Measurements from ENCODE around the gene MAP4K4.
"Not testable (repeated sequence)": the region's sequence is repeated elsewhere in the genome, so short reads cannot be mapped to it uniquely, and the experiment has no call there.

The MAP4K4 gene

DNA sequence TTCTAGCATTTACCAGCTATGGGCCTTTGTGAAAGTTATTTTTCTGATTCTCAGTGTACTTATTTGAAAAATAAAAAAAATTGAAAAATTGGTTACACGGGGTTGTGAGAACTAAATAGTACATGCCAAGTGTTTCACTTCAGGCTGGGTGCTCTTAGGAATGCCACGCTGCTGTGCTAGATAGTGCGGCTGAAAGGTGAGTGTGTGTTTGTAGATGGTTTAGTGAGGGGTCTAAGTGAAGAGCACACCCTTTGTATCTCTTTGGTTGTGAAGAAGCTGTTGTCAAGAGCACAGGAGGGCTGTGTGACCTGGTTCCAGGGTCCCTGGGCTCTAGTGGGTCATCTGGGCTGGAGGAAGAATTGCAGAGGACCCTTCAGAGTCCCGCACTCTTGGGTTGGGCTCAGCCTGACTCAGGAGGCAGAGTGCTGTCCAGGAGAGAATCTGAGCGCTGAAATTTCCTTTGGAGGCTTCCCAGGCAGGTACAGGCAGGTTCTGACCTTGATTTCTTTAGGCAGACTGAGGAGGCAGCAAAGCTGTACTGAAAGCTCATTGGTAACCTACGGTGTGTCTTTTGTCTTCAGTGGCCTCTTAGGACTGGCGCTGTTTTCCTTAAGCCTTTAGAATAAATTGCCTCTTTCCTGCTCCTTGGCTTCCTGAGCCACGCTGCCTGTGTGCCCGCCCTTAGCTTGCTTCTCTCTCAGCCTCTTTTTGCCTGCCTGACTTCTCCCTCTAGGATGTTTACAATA is 44.4 kb downstream of the MAP4K4 start:
- DNase-seq (ENCODE audit: low read depth in 2 of 3, low spot score in 2 of 3), result no peak

DNA sequence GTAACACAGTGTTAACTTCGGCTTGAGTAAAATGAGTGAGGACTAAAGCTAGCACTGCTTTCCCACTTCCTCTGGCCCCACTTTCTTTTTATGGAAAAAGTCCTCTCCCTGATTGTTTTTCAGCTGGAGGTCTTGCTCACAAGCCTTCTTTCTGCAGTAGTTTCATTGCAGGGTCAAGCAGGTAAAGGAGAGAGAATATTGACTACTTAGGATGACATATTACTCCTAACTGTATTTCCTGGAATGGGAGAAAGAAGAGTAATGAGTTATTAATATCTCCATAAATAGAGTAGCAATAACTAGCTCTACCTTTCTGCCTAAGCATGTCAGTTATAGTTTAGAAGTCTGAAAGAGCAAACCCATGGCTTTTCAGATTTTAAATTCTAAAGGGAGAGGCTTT is 45.0 kb downstream of the MAP4K4 start:
- DNase-seq (ENCODE audit: low read depth in 2 of 3, low spot score in 2 of 3), result no peak

DNA sequence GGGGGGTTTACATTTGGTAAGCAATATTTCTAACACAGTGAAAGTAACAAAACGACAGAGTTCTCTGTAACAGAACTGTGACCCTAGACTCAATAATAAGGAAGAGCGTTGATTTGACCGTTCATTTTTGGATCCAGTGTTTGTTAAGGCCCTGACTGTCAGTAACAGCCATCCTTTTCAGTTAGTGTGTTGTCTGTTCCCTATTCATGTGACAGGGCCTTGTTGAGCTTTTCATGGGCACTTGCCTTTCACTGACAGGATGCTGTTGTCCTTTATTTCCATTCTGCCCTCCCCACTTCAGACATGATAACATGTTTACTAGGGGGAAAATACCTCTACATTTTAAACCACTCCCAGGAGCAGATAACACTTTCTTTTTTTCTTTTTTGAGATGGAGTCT is 45.8 kb downstream of the MAP4K4 start:
- no peak for DNase-seq (ENCODE audit: low read depth in 2 of 3, low spot score in 2 of 3)

DNA sequence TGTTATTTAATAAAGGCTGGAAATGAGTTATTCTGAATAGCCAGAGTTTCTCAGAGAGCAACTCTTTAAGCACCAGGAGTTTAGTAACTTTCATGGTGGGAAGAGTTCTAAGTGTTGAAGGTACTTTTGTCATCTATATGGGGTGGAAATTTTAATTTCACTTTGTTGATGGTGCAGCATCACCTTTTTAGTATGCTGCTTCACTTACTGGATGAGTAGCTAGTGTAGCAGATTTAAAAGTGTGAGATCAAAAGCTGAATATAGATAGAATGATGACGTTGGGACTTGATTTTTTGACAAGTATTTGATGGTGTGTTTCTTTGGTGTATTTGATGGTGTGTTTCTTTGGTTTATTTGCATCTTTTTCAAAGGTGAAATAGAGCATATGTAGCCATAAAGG is 47.3 kb downstream of the MAP4K4 start:
- no peak for DNase-seq (ENCODE audit: low read depth in 2 of 3, low spot score in 2 of 3)

DNA sequence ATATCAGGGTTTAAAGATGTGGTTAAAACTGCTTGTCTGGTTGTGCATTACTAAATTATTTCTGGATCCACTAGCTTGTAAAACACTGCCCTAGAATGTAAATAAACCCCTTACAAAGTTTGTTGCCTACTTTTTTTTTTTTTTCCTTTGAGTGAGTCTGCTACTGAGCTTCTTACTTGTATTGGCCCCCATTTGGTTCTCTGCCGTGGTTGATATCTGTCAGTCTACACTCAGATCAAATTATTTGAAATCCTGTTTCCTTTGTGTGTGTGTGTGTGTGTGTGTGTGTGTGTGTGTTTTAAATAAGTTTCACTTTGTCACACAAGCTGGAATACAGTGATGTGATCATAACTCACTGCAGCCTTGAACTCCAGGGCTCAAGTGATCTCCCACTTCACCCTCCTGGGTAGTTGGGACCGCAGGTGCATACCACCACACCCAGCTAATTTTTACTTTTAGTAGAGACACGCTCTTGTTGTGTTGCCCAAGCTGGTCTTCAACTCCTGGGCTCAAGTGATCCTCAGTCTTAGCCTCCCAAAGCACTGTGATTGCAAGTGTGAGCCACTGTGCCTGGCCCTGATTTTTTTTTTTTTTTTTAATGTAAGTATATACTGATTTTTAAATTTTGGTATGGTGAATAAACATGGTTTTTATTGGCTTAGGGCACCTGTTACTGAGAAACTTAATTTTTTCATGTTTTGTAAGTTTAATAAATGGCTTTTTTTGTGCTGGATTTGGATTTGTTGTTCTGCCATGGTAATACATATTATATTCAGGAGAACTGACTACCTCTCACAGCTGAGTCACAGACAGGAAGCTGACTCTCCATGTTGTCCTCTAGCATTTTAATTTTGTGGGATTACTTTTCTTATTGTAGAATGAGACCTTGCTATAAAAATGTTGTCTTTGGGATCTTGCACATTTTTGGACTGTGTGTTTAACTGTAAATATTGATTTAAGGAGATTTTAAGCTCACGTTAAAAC is 48.5 kb downstream of the MAP4K4 start:
- DNase-seq (ENCODE audit: low read depth in 2 of 3, low spot score in 2 of 3), result no peak

DNA sequence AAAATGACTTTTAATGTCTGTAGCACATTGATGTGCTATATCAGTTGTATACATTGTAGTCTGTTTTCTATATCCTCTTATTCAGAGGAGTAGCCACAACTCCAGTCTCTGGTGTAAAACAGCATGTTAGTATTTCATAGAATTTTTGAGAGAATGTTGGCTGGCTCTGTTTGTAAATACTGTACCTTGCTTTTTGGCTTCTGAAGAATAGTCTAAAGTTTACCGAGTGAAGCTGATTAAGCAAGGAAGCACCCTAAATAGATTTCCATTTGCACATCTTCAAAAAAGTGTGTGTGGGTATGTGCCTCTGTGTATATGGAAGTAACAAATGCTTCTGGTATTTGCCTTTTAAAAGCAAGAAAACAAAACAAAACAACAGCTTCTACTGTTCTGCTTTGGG is 50.5 kb downstream of the MAP4K4 start:
- no peak for DNase-seq (ENCODE audit: low read depth in 2 of 3, low spot score in 2 of 3)

DNA sequence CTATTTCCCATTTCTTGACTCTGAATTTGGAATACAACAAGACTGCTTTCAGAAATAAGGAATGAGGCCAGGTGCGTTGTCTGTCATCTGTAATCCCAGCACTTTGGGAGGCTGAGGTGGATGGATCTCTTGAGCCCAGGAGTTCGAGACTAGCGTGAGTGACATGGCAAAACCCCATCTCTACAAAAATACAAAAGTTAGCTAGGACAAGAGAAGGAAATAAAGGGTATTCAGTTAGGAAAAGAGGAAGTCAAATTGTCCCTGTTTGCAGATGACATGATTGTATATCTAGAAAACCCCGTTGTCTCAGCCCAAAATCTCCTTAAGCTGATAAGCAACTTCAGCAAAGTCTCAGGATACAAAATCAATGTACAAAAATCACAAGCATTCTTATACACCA is 51.0 kb downstream of the MAP4K4 start:
- not testable (repeated sequence) for DNase-seq (ENCODE audit: low read depth in 2 of 3, low spot score in 2 of 3)

DNA sequence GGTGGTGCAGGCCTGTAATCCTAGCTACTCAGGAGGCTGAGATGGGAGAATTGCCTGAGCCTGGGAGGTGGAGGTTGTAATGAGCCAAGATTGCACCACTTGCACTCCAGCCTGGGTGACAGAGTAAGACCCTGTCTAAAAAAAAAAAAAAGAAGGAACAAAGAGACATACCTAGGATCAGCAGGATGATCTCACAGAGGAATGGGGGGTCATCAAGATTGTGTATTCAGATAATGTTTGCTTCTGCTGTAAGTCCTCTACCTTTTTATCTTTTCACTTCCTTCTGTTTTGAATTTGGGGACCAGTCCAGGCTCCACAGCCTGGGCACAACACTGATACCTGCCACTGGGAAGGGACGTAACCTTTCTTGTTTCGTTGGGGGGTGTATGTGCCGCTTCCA is 53.2 kb downstream of the MAP4K4 start:
- no peak for DNase-seq (ENCODE audit: low read depth in 2 of 3, low spot score in 2 of 3)

DNA sequence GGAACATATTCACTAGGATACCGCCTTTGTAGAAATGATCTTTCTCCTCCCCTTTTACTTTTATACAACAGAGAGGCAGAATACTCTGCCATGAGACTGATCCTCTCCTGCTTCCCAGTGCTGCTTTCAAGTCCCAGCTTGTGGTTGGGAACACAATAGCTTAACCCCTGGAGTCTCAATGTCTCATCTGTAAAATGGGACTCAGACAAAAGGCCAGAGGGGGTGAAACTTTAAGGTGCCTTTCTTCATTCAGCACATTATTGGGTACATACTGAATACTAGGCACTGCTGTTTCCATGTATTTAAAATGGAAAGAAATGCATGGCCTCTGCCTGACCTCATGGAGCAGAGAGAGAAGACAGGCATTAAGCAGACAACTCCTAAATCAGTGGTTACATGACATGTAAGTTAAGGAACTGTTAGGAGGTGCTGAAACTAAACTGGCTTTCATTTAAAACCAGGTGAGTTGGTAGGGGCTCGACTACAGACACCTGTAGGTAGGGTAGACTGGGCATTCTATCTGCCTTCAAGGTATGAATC is 53.8 kb downstream of the MAP4K4 start:
- DNase-seq (ENCODE audit: low read depth in 2 of 3, low spot score in 2 of 3), result no peak

DNA sequence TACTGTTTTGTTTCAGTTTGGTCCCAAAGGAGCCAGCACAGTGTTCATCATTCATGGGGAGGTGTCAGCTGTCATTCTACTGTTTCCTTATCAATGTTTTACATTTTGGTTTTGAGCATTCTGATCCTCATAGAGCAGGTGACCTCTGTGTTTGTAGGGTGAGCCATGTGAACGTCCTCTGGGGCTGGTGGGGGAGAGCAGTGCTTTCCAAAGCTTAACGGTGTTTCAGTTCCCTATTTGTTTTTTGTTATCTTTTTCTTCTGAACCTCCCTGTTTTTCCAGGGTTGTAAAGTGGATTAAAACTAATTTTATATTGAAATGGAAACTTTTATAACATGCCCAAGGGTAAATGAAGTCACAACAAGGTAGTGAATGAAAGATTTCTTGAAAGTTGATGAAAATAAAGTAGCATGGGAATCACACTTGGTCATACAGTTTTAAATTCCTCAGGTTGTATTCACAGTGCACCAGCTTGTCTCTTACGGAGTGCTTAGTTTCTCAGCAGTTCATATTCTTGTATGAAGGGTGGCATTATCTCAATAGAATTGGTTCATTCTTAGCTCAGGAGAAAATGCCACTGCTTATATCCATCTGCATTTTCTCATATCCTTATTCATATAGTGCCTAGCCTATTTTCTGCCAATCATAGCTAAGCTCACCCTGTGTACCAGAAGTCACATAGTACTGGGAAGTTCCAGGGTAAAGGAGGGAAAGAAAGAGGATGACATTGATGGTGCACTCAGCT is 54.5 kb downstream of the MAP4K4 start:
- no peak for DNase-seq (ENCODE audit: low read depth in 2 of 3, low spot score in 2 of 3)

DNA sequence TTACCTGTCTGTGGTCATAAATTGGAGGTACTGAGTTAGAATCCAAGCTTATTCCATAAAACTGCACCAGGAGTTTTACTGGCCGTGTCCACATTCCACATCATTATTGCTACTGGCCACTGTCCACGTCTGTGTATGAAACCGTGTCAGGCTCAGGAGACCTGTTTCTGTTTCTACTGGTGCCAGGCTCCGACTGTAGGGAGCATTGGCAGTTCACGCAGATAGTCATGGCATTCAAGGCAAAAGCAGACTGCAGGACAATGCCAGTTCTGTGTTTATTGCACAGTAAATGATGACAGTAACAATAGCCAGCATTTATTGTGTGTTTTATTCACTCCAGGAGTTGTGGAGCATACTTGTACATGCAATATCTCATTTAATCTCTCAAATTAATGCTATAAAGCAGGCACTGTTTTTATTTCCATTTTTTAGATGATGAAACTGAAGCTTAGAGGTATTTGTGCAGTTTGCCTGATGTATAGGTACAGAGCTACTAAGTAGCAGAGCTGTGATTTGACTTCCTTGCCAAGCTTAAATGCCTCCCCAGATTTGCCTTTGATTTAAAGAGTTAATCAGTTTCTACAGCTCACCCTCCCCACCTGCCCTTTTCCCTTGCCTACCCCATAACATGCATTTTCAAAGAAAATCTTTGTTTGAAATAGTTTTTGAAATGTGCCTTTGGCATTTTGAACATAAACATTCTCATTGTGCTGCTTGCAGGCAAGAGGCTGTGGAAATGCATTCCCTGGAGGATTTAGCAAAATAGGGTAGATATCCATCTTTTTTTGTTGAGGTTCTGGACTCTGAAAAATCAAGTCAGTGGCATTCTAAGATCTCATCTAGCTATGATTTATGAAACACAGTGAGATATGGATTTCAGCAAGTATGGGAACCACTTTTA is 55.5 kb downstream of the MAP4K4 start:
- DNase-seq (ENCODE audit: low read depth in 2 of 3, low spot score in 2 of 3), result no peak

DNA sequence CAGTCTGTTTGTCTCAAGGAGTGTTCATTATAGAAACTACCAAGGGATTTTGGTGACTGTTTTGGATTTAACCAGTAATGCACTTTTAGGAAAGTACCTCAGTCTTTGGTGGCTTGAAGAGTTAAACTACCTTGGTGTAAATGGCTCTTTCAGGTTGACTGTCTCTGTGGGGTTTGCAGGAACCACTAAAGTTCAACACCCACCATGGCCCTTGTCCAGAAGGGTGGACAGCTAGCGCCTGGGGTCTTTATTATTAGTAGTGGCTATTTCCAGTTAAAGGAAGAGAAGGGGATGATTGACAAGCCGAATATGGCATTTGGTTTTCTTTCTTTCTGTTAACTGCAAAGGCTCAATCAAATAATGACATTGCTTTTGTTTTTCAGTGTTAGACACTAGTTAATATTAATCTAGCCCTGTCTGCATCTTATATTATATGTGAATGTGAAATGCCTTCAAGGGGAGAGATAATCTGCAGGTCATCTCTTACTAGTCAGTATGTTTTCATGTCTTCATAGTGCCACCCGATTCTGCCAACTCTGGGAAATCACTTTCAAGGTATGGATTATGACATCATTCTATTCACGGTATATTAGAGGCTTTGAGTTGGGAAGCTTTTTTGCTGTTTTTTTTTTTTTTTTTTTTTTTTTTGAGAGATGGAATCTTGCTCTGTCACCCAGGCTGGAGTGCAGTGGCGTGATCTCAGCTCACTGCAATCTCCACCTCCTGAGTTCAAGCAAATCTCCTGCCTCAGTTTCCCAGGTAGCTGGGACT is 56.4 kb downstream of the MAP4K4 start:
- DNase-seq (ENCODE audit: low read depth in 2 of 3, low spot score in 2 of 3), result no peak

DNA sequence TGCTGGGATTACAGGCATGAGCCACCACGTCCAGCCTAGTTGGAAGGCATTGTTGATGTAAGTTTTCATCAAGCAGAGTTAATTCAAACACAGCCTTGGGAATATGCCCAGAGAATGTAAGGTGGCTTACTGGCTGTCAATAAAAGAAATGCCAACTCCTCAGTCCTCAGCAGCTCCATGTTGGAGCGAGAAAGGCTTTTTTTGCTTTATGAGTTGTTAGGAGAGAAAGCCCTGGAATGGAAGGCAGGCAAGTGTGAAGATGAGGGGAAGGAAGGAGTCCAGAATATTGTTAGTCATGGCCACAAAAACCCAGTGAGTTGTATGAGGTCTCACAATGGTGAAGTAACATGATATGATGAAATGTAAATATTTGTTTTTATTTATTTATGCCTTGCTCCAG is 57.1 kb downstream of the MAP4K4 start:
- no peak for DNase-seq (ENCODE audit: low read depth in 2 of 3, low spot score in 2 of 3)

DNA sequence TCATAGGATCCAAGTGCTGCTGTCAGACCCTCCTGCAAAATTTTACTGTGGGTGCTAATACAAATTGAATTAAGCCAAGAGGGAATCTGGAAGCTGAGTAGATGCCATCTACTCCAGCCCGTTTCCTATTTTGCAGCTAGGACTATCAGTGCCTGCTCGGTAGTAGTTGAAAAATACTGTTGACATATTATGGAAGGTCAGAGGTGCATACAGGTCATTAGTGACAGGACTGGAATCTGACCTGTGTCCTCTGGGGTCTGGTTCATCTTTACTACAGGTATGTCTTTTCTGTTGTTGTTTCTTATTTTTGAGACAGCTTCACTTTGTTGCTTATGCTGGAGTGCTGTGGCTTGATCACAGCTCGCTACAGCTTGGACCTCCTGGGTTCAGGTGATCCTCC is 58.8 kb downstream of the MAP4K4 start:
- DNase-seq (ENCODE audit: low read depth in 2 of 3, low spot score in 2 of 3), result no peak

DNA sequence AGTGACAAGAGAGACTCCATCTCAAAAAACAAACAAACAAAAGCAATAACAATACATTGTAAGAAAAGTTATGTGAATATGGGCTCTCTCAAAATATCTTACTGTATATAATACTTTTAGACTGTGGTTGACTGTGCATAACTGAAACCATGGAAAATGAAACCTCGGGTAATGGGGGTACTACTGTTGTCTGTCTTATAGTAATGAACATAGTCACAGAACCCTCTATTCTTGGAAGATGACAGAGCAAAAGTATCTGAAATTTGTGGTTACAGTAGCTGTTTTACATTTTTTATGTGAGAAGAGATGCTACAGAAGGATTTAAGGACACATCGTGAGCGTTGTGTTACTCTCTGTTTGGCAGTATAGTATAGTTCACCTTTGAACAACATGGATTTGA is 60.5 kb downstream of the MAP4K4 start:
- no peak for DNase-seq (ENCODE audit: low read depth in 2 of 3, low spot score in 2 of 3)

DNA sequence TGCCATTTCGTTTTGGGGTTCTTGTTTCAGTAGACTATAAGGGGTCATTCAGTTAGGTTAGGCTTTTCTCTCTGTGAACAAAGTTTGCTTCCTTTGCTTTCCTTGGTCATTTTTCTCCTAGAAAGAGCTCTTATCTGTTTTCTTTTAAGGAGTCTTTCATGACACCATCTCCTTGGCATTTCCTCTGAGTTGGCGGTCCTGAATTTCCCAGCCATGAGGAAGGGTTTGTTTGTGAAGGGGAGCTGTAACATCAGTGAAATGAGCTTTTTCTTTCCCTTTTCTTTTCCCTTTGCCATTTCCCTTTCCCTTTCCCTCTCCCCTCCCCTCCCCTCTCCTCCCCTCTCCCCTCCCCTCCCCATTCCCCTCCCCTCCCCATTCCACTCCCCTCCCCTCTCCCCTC is 61.7 kb downstream of the MAP4K4 start:
- no peak for DNase-seq (ENCODE audit: low read depth in 2 of 3, low spot score in 2 of 3)

DNA sequence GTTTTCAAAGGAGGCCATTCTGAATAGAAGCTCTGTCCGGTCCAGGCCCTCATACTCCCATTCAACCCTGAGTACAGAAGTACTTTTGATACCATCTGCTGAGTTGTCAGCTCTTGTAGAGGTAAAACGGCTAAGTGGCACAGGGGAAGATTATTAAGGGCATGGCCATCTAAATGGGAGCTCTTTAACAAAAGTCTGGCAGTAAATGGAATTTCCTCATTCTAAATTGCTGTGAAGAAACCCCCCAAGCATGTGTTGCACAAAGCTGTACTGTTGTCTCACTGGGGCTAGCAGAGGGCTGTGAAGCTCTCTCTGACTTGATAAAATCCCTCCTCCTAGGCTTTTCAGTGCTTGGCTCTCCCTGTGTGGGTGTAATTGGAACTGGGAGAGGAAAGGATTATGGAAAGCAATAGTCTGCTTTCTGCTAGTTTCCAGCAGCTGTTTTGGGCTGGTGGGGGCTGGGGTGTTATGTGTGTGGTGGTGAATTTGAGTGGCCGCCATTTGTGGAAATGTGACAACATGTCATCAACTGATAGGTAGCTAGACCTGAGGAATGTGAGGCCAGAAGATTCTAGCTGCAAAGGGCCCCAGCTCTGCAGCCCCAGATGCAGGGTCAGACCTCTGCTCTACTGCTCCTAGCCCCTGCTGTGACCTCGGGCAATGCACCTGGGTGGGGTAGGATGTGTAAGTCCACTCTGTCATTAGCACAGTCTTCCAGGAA is 65.1 kb downstream of the MAP4K4 start:
- DNase-seq (ENCODE audit: low read depth in 2 of 3, low spot score in 2 of 3), result no peak

DNA sequence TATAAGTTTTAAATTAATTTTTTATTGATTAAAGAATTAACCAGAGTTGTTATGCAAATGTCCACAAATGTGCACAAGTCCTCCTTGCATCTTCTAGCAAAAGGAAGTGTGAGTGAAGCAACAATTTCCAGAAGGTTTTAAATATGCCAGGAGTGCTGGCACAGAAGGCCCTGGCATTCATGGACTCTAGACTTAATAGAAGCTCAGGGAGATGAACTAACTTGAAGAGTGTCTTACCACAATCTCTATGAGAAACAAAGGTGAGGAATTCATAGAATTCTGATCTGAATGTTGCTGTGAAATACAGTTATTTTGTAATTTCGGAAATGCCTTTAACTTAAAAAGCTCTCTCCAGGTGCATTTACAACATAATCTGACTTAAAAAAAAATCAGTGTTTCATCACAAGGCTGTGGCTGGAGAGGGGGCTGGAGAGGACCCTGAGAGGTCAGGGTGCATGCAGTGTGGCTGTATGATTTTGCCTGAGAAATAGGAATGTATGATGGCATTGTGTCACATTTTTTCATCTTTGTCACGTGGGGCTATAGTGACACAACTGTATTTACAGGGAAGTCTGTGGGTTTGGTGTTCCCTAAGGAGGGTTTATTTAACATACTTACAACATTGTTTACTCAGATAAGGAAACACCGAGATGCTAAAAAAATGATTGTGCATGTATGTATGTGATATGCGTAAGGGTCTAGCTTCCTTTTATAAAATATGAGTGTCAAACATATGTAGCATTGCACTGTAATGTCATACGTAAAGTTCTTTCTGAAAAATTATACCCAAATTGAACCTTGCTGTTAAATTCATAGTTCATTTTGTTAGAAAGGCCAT is 66.2 kb downstream of the MAP4K4 start:
- no peak for DNase-seq (ENCODE audit: low read depth in 2 of 3, low spot score in 2 of 3)
